A549 (cell line): ENCODE data around the gene ZNF605.

Experiments used
- CHD4 ChIP-seq: fragments of 200-600 bp; sonication (generic); IDR thresholded peaks from 2 replicates; pipeline ENCODE4 v1.6.1; 2016; ENCODE audit warnings: antibody characterized with exemption, mild to moderate bottlenecking, borderline replicate concordance
- CTCF ChIP-seq: fragments of >200 bp; sonication (Bioruptor Twin); formaldehyde crosslinking; IDR thresholded peaks from 3 replicates; pipeline ENCODE4 v1.5.1; 2016
- E2F6 ChIP-seq: IDR thresholded peaks from 2 replicates; pipeline ENCODE4 v1.6.1; 2012; ENCODE audit warnings: low read depth, borderline replicate concordance
- ELK1 ChIP-seq: fragments of 150-350 bp; IDR thresholded peaks from 2 replicates; pipeline ENCODE4 v1.6.1; 2014; ENCODE audit warnings: low read depth, mild to moderate bottlenecking, low read length
- EP300 ChIP-seq, 2 experiments: fragments of >200 bp; sonication (Bioruptor Twin); formaldehyde crosslinking; IDR thresholded peaks; 2 replicates in 1 of 2; 3 replicates in 1 of 2; pipeline ENCODE4 v1.6.1; 2016 to 2017
- JUNB ChIP-seq: fragments of >200 bp; sonication (Bioruptor Twin); formaldehyde crosslinking; IDR thresholded peaks from 2 replicates; pipeline ENCODE4 v1.6.1; 2016
- MAFK ChIP-seq: fragments of 450-650 bp; IDR thresholded peaks from 2 replicates; pipeline ENCODE4 v1.6.1; 2014; ENCODE audit not compliant: partially characterized antibody
- MAX ChIP-seq: IDR thresholded peaks from 2 replicates; pipeline ENCODE4 v1.6.1; 2012
- POLR2A ChIP-seq: IDR thresholded peaks from 2 replicates; pipeline ENCODE4 v1.6.1; 2012; ENCODE audit warnings: mild to moderate bottlenecking, low read length
- RFX5 ChIP-seq: fragments of 450-650 bp; IDR thresholded peaks from 2 replicates; pipeline ENCODE4 v1.7.1; 2014; ENCODE audit warnings: antibody characterized with exemption, mild to moderate bottlenecking, moderate library complexity
- ZFP36 ChIP-seq: fragments of 450-650 bp; IDR thresholded peaks from 2 replicates; pipeline ENCODE4 v1.6.1; 2014; ENCODE audit warnings: borderline replicate concordance; ENCODE audit not compliant: partially characterized antibody

- TF ChIP-seq CTCF (no peak), MAX (no peak), CHD4 (no peak), EP300 (IDR thresholded peaks at IDR 0.05) (no peak), POLR2A (no peak), JUNB (no peak), RFX5 (no peak), E2F6 (no peak), MAFK (no peak), ELK1 (no peak), ZFP36 (no peak)
Observed at GRCh38 chr12:132924356-132924755, 31.8 kb downstream of the ZNF605 start.
